HG02623 (cell line): ENCODE measurements around the gene HAVCR2.

Source experiments
- ATAC-seq: cut with Tn5 transposase; IDR thresholded peaks from one replicate; pipeline ENCODE4 v1.9.1; 2021; ENCODE audit warnings: moderate library complexity; ENCODE audit not compliant: unreplicated experiment

HAVCR2 gene

DNA sequence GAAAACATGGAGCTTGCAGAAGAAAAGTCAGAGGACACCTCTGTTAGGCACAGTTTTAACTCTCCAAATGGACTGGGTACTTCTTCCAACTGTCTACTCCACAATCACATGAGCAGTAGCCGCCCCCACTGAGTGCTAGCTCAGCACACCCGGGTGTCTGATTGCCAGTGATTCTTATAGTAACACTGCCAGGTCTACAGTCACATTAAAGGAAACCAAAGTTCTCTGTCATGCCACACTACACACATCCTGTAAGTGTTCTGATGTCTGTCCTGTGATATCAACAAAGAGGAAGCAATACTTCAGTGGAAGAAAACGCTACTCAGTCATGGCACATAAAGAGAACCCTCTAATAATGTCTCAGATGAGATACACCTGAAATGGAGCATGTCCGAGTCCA, at the start of gene HAVCR2:
TSS of gene HAVCR2 (minus strand) at position 69 of the 400 bp plus-strand sequence. CDS start at position 8, 61 bp downstream.
- peak; percentile 88 for ATAC-seq

DNA sequence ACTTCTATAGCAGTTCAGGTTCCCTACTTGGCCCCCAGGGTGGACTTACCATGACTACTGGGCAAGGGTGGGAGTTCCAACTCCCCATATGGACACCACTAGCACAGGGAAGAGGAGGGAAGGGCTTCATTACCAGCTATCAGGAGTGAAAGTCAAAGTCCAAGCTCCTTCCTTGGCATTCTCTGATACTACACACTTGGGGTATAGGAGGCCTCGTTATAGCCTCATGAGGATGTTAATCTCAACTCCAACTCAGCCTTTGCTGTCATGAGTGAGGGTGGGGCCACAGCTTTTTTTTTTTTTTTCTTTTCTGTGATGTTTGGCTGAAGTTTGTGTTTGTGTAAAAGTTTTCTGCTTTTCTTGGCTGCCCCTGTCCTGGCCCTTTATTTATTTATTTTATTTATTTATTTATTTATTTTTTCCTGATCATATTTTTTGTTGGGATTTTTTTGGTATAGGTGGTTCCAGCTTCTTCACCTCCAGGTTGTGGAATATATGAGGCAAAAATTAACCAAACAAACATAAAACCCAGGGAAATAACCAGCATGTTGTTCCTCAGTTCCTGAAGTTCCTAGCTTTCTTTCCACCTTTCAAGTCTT, 48.5 kb upstream of the HAVCR2 start:
- no peak for ATAC-seq

GRCh38 chr5:157155297-157155696, 46.5 kb upstream of the HAVCR2 start:
- no peak for ATAC-seq

DNA sequence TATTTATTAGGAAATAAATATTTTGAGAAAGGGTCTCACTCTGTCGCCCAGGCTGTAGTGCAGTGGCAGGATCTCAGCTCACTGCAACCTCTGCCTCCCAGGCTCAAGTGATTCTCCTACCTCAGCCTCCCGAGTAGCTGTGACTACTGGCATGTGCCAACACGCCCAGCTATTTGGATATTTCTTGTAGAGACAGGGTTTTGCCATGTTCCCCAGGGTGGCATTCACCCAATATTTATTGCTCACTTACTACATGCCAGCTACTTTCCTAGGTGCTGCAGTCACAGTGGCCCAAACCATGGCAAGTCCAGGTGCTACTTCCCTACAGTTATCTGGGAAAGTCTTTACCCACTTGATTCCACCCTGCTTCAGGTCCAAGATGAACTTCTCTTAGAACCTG, 42.2 kb upstream of the HAVCR2 start:
- no peak for ATAC-seq

DNA sequence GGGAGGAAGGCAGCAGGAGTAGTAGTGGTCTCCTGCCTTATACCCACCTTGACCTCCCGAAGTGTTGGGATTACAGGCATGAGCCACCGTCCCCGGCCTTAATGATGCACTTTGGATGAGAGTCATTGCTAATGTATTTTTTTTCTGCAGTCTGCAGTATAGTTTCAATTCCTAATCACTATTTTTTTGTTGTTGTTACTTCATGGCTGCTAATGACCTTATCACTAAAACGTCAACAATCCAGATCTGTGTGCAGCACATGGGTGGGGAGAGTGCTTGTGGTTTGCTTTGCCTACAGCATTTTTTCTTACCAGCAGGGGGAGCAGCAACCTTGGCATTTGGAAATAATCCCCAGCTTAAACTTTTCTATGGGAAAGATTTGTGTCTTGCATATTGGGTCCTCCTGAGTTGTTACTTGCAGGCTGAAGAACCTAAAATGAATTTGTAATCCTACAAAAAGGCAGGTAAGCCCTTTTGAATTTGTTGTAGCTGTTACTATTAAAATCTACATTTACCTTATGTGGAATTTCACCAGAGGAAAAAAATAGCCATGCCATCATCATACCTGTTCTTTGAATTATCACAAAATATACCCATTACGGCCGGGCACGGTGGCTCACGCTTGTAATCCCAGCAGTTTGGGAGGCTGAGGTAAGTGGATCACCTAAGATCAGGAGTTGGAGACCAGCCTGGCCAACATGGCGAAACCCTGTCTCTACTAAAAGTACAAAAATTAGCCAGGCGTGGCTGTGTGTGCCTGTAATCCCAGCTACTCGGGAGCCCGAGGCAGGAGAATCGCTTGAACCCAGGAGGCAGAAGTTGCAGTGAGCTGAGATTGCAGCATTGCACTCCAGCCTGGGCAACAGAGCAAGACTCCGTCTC, 40.1 kb upstream of the HAVCR2 start:
- no peak for ATAC-seq

GRCh38 chr5:157143127-157143971, 34.5 kb upstream of the HAVCR2 start:
- peak; percentile 33 for ATAC-seq

GRCh38 chr5:157142317-157143126, 33.7 kb upstream of the HAVCR2 start, which contains the start of gene MED7:
Gene MED7, minus strand, starts transcription at chr5:157142865. Its CDS starts 3,434 bp downstream, at chr5:157139431.
- ATAC-seq = peak; percentile 100

GRCh38 chr5:157137691-157138090, 28.8 kb upstream of the HAVCR2 start:
- ATAC-seq = no peak

GRCh38 chr5:157132281-157132612, 23.4 kb upstream of the HAVCR2 start:
- no peak for ATAC-seq

DNA sequence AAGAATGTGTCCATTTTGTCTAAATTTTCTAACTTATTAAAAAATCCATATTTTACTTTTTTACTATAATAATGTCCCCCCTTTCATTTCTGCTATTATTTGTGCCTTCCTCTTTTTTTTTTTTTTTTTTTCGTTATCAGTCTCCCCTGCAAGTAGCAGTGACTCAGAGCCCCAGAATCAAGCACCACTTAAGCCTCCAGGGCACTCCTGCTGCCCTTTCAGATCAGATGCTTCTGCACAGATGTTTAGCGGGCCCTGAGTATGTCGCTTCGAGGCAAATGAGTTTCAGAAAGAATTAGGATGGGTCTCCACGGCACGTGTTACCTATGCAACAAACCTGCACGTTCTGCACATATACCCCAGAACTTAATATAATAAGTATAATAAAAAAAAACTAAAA, 22.1 kb upstream of the HAVCR2 start:
- no peak for ATAC-seq

DNA sequence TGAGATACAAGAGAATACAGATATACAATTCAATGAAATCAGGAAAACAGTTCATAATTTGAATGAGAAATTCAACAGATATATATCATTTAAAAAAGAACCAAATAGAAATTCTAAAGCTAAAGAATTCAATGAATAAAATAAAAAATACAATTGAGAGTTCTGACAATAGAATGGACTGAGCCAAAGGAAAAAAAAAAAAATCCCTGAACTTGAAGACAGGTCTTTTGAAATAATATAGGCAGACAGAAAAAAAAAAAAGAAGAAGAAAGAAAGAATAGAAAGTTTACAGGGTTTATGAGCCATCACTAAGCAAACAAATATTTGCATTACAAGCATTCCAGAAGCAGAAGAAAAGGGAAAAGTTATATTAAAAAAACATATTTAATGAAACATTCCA, 12.9 kb upstream of the HAVCR2 start:
- no peak for ATAC-seq

DNA sequence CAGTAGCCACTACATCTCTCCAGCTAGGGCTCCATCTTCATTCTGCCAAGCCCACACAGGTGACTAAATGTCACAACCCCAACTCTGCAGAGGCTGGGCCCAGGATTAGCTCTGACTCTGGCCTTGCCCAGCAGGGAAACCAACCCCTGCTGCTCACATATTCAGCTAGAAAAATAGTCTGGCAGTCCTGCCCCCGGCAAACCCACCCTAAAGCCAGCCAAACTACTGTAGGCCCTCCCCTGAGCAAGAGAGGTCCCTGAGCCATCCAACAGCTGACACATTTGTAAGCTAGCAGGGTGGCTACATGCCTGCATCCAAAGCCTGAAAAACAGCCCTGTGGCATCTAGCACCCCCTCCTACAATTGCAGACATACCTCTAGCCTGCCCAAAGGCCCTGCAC, 11.3 kb upstream of the HAVCR2 start:
- no peak for ATAC-seq

DNA sequence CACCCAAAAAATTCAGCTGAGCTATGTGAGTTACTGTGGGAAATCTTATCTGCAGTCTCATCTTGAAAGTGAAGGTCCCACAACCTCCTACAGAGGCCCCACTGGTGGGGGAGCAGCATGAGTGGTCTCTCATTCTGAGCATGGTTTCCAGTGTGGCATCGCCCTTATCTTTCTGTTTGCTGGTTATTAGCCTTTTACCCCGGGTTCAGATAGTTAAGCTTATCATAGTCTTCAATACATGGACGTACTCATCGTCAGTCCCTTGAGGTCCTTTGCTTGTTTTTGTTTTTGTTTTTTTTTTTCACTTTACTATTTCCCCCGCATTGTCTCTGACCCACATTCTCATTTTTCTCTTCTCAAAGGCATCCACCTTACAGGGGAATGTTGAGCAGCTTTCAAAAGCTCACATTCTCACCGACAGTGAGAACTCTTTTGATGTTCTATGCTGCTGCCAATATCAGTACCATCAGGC, 7.7 kb upstream of the HAVCR2 start:
- ATAC-seq = peak; percentile 84

DNA sequence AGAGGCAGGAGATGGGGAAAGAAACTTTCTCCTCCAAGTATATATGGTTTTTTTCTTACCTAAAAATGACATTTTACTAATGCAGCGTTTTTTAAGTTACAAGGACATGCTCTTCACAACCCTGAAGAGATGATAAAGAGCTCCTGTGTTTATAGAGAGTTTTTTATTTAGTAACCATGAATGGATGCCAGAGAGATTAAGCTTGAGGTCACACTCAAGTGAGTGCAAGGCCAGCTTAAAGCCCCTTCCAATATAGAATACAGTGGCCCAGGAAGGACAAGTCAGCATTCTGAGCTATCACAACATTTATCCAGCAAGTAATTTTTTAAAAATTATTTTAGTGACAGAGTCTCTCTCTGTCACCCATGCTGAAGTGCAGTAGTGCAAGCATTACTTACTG, 6.7 kb upstream of the HAVCR2 start:
- no peak for ATAC-seq

DNA sequence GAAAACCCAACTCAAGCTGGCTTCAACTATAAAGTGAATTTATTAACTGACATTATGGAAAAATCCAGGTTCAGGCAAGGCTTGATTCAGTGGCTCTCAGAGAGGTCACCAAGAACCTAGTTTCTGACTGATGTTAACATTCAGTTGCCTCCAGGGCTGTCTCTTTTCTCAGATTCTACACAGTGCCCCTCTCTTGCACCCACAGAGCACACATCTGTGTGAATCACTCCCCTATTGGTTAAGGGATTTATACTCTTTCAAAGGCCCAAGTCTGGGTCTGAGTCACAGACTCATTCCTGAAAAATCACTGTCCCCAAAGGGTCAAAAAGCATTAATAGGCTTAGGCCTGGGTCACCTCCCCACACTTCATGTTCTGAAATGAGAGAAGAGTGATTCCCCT, 6.2 kb upstream of the HAVCR2 start:
- no peak for ATAC-seq

DNA sequence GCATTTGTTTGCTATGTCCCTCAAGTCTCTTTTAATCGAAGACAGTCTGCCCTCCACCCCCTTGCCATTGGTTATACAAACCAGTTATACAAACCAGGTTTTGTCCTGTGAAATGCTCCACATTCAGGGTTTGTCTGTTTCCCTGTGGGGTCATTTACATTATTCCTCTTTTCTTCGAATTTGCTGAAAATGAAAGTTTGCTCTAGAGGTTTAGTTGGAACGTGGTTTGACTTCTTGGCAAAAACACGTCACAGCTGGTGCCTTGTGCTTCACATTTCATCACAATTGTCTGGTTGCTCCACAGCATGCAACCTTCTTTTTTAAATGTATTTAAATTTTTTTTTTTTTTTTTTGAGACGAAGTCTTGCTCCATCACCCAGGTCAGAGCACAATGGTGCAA, 4.2 kb upstream of the HAVCR2 start:
- no peak for ATAC-seq

- peak; percentile 64 for ATAC-seq
Measured at GRCh38 chr5:157109744-157110143, 900 bp upstream of the HAVCR2 start.

- ATAC-seq = no peak
Measured at GRCh38 chr5:157107508-157107907, 1.3 kb downstream of the HAVCR2 start.

DNA sequence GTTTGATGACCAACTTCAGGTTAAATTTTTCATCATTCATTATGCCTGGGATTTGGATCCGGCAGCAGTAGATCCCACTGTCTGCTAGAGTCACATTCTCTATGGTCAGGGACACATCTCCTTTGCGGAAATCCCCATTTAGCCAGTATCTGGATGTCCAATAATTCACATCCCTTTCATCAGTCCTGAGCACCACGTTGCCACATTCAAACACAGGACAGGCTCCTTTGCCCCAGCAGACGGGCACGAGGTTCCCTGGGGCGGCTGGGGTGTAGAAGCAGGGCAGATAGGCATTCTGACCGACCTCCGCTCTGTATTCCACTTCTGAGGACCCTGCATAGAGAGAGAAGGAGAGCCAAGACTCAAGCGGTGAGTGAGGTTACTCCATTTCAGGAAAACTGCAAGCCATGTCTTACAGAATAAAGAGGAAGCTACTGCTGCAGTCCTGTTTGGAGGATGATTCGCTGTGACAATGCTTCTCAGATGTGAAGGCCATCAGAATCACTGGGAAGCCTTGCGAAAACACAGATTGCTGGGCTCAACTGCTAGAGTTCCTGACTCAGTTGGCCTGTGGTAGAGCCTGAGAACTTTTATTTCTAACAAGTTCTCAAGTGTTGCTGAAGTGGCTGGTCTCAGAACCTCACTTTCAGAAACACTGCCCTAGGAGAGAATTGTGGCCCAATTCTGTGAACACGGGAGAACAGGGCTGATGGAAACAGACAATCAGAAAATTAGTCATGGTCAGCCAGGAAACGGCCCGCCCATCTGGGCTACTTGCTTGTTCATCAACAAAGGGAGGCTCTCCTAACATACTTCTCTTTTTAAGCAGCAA, 2.0 kb downstream of the HAVCR2 start:
- ATAC-seq = no peak
